Peyer's patch (tissue), 4 donors: Measurements from ENCODE around the gene MRPL4. TPM values are rescaled to one million over a fixed set of nuclear protein-coding genes. Genes with fewer than 3 reads are reported as not detected.

Source experiments
- DNase-seq, 3 donors: peaks; one replicate each; pipeline ENCODE4 v3.0.0-alpha.2; 2017 to 2019
- H3K27ac ChIP-seq, 4 donors: fragments of 200-600 bp; sonication (generic); one replicate each; pipeline ENCODE4 v1.5.1; 2016 to 2019
- H3K27me3 ChIP-seq, 2 donors: fragments of 200-600 bp; sonication (generic); one replicate each; pipeline ENCODE4 v1.5.1; 2019
- H3K36me3 ChIP-seq, 3 donors: fragments of 200-600 bp; sonication (generic); one replicate each; pipeline ENCODE4 v1.5.1; 2016 to 2019
- H3K4me1 ChIP-seq, 4 donors: fragments of 200-600 bp; sonication (generic); one replicate each; pipeline ENCODE4 v1.5.1; 2016 to 2019
- H3K4me3 ChIP-seq, 4 donors: fragments of 200-600 bp; sonication (generic); 1 replicate in 3 of 4; 2 replicates in 1 of 4; pipeline ENCODE4 v1.5.1; 2016 to 2019; ENCODE audit warnings: mild to moderate bottlenecking in 1 of 4
- H3K9me3 ChIP-seq, 4 donors: fragments of 200-600 bp; sonication (generic); one replicate each; pipeline ENCODE4 v1.5.1; 2016 to 2019; ENCODE audit warnings: mild to moderate bottlenecking in 1 of 4
- CTCF ChIP-seq, 6 experiments: fragments of 450-650 bp in 4 of 6; fragments of 200-600 bp in 2 of 6; sonication (generic) in 1 of 6; IDR thresholded peaks; one replicate each; pipeline ENCODE4 v1.5.1; 2017 to 2019; ENCODE audit warnings: antibody characterized with exemption in 6 of 6, mild to moderate bottlenecking in 3 of 6, moderate library complexity in 1 of 6
- POLR2A ChIP-seq, 2 donors: fragments of 450-650 bp; IDR thresholded peaks; one replicate each; pipeline ENCODE4 v1.5.1; 2017; ENCODE audit warnings: antibody characterized with exemption in 2 of 2, mild to moderate bottlenecking in 2 of 2, moderate library complexity in 2 of 2
- total RNA-seq, 4 donors: library from RNA; depleted of rRNA; stranded (reverse); fragments of >200 nt; gene quantifications; one replicate each; pipeline ENCODE4 v1.1.0, GENCODE V29; 2016

The MRPL4 gene
- total RNA-seq, 4 donors from 2014 or later = 43.8 to 49.6 (median 45.3) TPM

GRCh38 chr19:10226376-10227025 lies 25.5 kb upstream of the MRPL4 start:
- H3K4me3 ChIP-seq = no peak overlapping the region
- H3K4me1 ChIP-seq = peaks cover 0 to 20% (median 7%) of the 10 kb centered on the region in 4 donors
- no peaks in the 10 kb centered on the region for H3K27me3 ChIP-seq
- no peaks in the 10 kb centered on the region for H3K9me3 ChIP-seq
- no peak for TF ChIP-seq CTCF (IDR thresholded peaks at IDR 0.05)
- no peak for TF ChIP-seq POLR2A (IDR thresholded peaks at IDR 0.05)
- peak overlapping the region; percentile 64 to 79 (median 66) for H3K27ac ChIP-seq
- DNase-seq = peak in 1 of 3 donors; percentile 74
- peaks cover 0 to 5% (median 0%) of the 10 kb centered on the region in 3 donors for H3K36me3 ChIP-seq

GRCh38 chr19:10227026-10227971 lies 24.7 kb upstream of the MRPL4 start:
- H3K9me3 ChIP-seq = no peaks in the 10 kb centered on the region
- no peak overlapping the region for H3K4me3 ChIP-seq
- peaks cover 0 to 20% (median 7%) of the 10 kb centered on the region in 4 donors for H3K4me1 ChIP-seq
- DNase-seq = no peak
- TF ChIP-seq CTCF (IDR thresholded peaks at IDR 0.05) (no peak), POLR2A (IDR thresholded peaks at IDR 0.05) (no peak)
- peak overlapping the region; percentile 64 to 79 (median 66) for H3K27ac ChIP-seq
- H3K27me3 ChIP-seq = no peaks in the 10 kb centered on the region
- H3K36me3 ChIP-seq = peaks cover 0 to 5% (median 0%) of the 10 kb centered on the region in 3 donors

GRCh38 chr19:10228393-10228792 lies 23.6 kb upstream of the MRPL4 start:
- Histone ChIP-seq H3K4me1 (peaks cover 0 to 20% (median 7%) of the 10 kb centered on the region in 4 donors), H3K4me3 (no peak overlapping the region), H3K9me3 (no peaks in the 10 kb centered on the region), H3K27ac (peak overlapping the region in 3 of 4 donors; percentile 47 to 91 (median 87)), H3K36me3 (peaks cover 0 to 5% (median 0%) of the 10 kb centered on the region in 3 donors), H3K27me3 (no peaks in the 10 kb centered on the region)
- TF ChIP-seq POLR2A (IDR thresholded peaks at IDR 0.05) (no peak), CTCF (IDR thresholded peaks at IDR 0.05) (no peak)
- DNase-seq = no peak

GRCh38 chr19:10228920-10229319 lies 23.1 kb upstream of the MRPL4 start:
- DNase-seq = peak in 2 of 3 donors; percentile 59 to 66
- H3K27me3 ChIP-seq = no peaks in the 10 kb centered on the region
- H3K9me3 ChIP-seq = no peaks in the 10 kb centered on the region
- TF ChIP-seq POLR2A (IDR thresholded peaks at IDR 0.05) (no peak), CTCF (IDR thresholded peaks at IDR 0.05) (peak; percentile 44 to 67 (median 55))
- H3K27ac ChIP-seq = peak overlapping the region in 3 of 4 donors; percentile 47 to 91 (median 87)
- H3K4me3 ChIP-seq = no peak overlapping the region
- peaks cover 0 to 20% (median 7%) of the 10 kb centered on the region in 4 donors for H3K4me1 ChIP-seq
- H3K36me3 ChIP-seq = peaks cover 0 to 3% (median 0%) of the 10 kb centered on the region in 3 donors

- H3K9me3 ChIP-seq = no peaks in the 10 kb centered on the region
- peaks cover 0 to 20% (median 7%) of the 10 kb centered on the region in 4 donors for H3K4me1 ChIP-seq
- peak in 2 of 3 donors; percentile 60 to 70 for DNase-seq
- H3K27ac ChIP-seq = peak overlapping the region; percentile 86 to 91 (median 88)
- TF ChIP-seq CTCF (IDR thresholded peaks at IDR 0.05) = no peak
- TF ChIP-seq POLR2A (IDR thresholded peaks at IDR 0.05) = no peak
- no peaks in the 10 kb centered on the region for H3K27me3 ChIP-seq
- H3K4me3 ChIP-seq = peak overlapping the region; percentile 66 to 88 (median 71)
- no peaks in the 10 kb centered on the region for H3K36me3 ChIP-seq
These were observed 21.7 kb upstream of the MRPL4 start for GRCh38 chr19:10230173-10230860.
